OCI-LY7 (cell line): ENCODE measurements around the gene CEP83. TPM values are rescaled to one million over a fixed set of nuclear protein-coding genes. Genes with fewer than 3 reads are reported as not detected.

ENCODE experiments used
- BruUV-seq: library from RNA; stranded (reverse); fragments of 400-500 nt; replicated peaks from 2 replicates; lab custom pipeline; 2021; lab: Mats Ljungman, UMichigan
- CTCF ChIA-PET: fragments of 300-600 bp; sonication (Branson Sonifier 250); formaldehyde crosslinking; loops from one replicate; lab custom pipeline; 2022; ENCODE audit warnings: antibody characterized with exemption; ENCODE audit not compliant: unreplicated experiment; lab: Charles Lee
- POLR2A ChIA-PET: fragments of 300-600 bp; sonication (Branson Sonifier 250); formaldehyde crosslinking; loops from one replicate; lab custom pipeline; 2022; ENCODE audit warnings: antibody characterized with exemption; lab: Charles Lee
- DNase-seq: peaks from one replicate; pipeline ENCODE4 v3.0.0-alpha.2; 2015; ENCODE audit warnings: low spot score
- H2AFZ ChIP-seq: fragments of 200-600 bp; sonication (generic), shearing (Covaris generic); 2 replicates; pipeline ENCODE4 v1.6.1; 2014; ENCODE audit warnings: mild to moderate bottlenecking, antibody characterized with exemption, low read length, moderate library complexity
- H3K27ac ChIP-seq: fragments of 200-600 bp; sonication (generic); 2 replicates; pipeline ENCODE4 v1.5.1; 2014; ENCODE audit warnings: mixed run types, low read depth, mild to moderate bottlenecking, moderate library complexity, low read length, inconsistent platforms; ENCODE audit not compliant: poor library complexity, severe bottlenecking
- H3K36me3 ChIP-seq: fragments of 200-600 bp; sonication (generic); 2 replicates; pipeline ENCODE4 v1.6.1; 2014; ENCODE audit warnings: mild to moderate bottlenecking, antibody characterized with exemption, low read length, moderate library complexity, mixed read lengths; ENCODE audit not compliant: insufficient read depth
- H3K4me1 ChIP-seq: fragments of 200-600 bp; sonication (generic); 2 replicates; pipeline ENCODE4 v1.5.1; 2014; ENCODE audit warnings: mild to moderate bottlenecking, low read length; ENCODE audit not compliant: insufficient read depth, poor library complexity, severe bottlenecking
- H3K4me2 ChIP-seq: fragments of 200-600 bp; sonication (generic); 2 replicates; pipeline ENCODE4 v1.6.1; 2014; ENCODE audit warnings: mild to moderate bottlenecking, low read length
- H3K4me3 ChIP-seq: fragments of 200-600 bp; sonication (generic); 2 replicates; pipeline ENCODE4 v1.5.1; 2014; ENCODE audit warnings: mild to moderate bottlenecking, low read depth, low read length; ENCODE audit not compliant: poor library complexity, severe bottlenecking
- H3K79me2 ChIP-seq: fragments of 200-600 bp; sonication (generic); 2 replicates; pipeline ENCODE4 v1.6.1; 2016; ENCODE audit warnings: low read depth, mild to moderate bottlenecking, low read length, moderate library complexity, mixed read lengths; ENCODE audit not compliant: insufficient read depth
- H3K9me2 ChIP-seq: fragments of 200-600 bp; sonication (generic); 2 replicates; pipeline ENCODE4 v1.6.1; 2016; ENCODE audit warnings: mild to moderate bottlenecking, low read length, mixed read lengths; ENCODE audit not compliant: insufficient read depth
- H3K9me3 ChIP-seq: fragments of 200-600 bp; sonication (generic); 2 replicates; pipeline ENCODE4 v1.6.1; 2014; ENCODE audit warnings: mild to moderate bottlenecking, mixed run types, low read length, mixed read lengths
- H4K20me1 ChIP-seq: fragments of 200-600 bp; sonication (generic); 2 replicates; pipeline ENCODE4 v1.6.1; 2014; ENCODE audit warnings: mild to moderate bottlenecking, antibody characterized with exemption, low read length, moderate library complexity, mixed read lengths; ENCODE audit not compliant: insufficient read depth
- CTCF ChIP-seq: fragments of 200-600 bp; sonication (generic); conservative IDR thresholded peaks from 2 replicates; pipeline ENCODE4 v1.5.1; 2014; ENCODE audit warnings: mild to moderate bottlenecking, antibody characterized with exemption, low read length, moderate library complexity, mixed read lengths
- EZH2phosphoT487 ChIP-seq: fragments of 200-600 bp; sonication (generic); IDR thresholded peaks from 2 replicates; pipeline ENCODE4 v1.6.1; 2018; ENCODE audit warnings: low read depth, borderline replicate concordance, mild to moderate bottlenecking, mixed run types, antibody characterized with exemption, low read length, moderate library complexity, mixed read lengths
- intact Hi-C: fragments of 100-400 bp; cut with micrococcal nuclease; formaldehyde crosslinking; loops from one replicate; pipeline ENCODE4 v1.10.0; 2022; ENCODE audit not compliant: unreplicated experiment
- total RNA-seq, 2 experiments: library from RNA; depleted of rRNA in 1 of 2; stranded (reverse); fragments of >200 nt in 1 of 2; shearing (Covaris generic) in 1 of 2; gene quantifications; 2 replicates each; pipeline ENCODE4 v1.2.3, GENCODE V29; 2014 to 2022

The CEP83 gene
- total RNA-seq, 2 experiments from 2014 or later = 29.7 to 35.2 TPM

- H3K9me3 ChIP-seq = no peaks in the 10 kb centered on the region
- TF ChIP-seq CTCF (no peak), EZH2phosphoT487 (no peak)
- no peaks in the 10 kb centered on the region for H3K79me2 ChIP-seq
- peaks cover 34% of the 10 kb centered on the region for H3K4me1 ChIP-seq
- no peak for DNase-seq
- ChIA-PET POLR2A (interaction anchor here (0.6 to 1.4 kb wide), 2 partner anchors 11 to 180 kb away, joined by 4 read pairs; no protein-coding TSS in a partner anchor), CTCF (no interaction called here)
- intact Hi-C loops = loop anchor here (10.0 kb wide), 1 partner anchor 411 kb away; no protein-coding TSS in a partner anchor
- H4K20me1 ChIP-seq = no peaks in the 10 kb centered on the region
- BruUV-seq = no TSS peak
- H3K27ac ChIP-seq = no peak overlapping the region
- no peak overlapping the region for H3K4me3 ChIP-seq
- no peaks in the 10 kb centered on the region for H3K36me3 ChIP-seq
- no peak overlapping the region for H3K4me2 ChIP-seq
- H2AFZ ChIP-seq = no peak overlapping the region
- no peaks in the 10 kb centered on the region for H3K9me2 ChIP-seq
Measured at GRCh38 chr12:94265966-94266745, 193.5 kb downstream of the CEP83 start.

- POLR2A ChIA-PET = interaction anchor here (1.4 kb wide), 1 partner anchor 10 kb away, joined by 4 read pairs; no protein-coding TSS in a partner anchor
- no TSS peak for BruUV-seq
Measured at GRCh38 chr12:94265539-94265938, 194.1 kb downstream of the CEP83 start.

More at GRCh38 chr12:94265539-94265938, 194.1 kb downstream of the CEP83 start:
- Histone ChIP-seq H3K79me2 (no peaks in the 10 kb centered on the region), H3K4me2 (no peak overlapping the region), H3K36me3 (no peaks in the 10 kb centered on the region), H2AFZ (no peak overlapping the region), H3K9me2 (no peaks in the 10 kb centered on the region), H3K9me3 (no peaks in the 10 kb centered on the region), H3K27ac (no peak overlapping the region), H4K20me1 (no peaks in the 10 kb centered on the region), H3K4me1 (peaks cover 37% of the 10 kb centered on the region), H3K4me3 (no peak overlapping the region)
- no peak for TF ChIP-seq CTCF
- no peak for TF ChIP-seq EZH2phosphoT487
- CTCF ChIA-PET = no interaction called here
- intact Hi-C loops = loop anchor here (10.0 kb wide), 1 partner anchor 411 kb away; no protein-coding TSS in a partner anchor
- DNase-seq = no peak
